NCI-H82 treated with DMSO at 0.1 percent for 48 hours (cell line): ENCODE results near the gene RFC5.
"Not testable (repeated sequence)": the region's sequence is repeated elsewhere in the genome, so short reads cannot be mapped to it uniquely, and the experiment has no call there.

Experiments used
- DNase-seq: peaks from one replicate; lab custom pipeline; 2025; ENCODE audit not compliant: unreplicated experiment; lab: John Stamatoyannopoulos, UW

RFC5 gene

GRCh38 chr12:118070650-118071049 is 54.1 kb downstream of the RFC5 start:
- DNase-seq = no peak

- no peak for DNase-seq
These were observed 57.3 kb downstream of the RFC5 start for GRCh38 chr12:118073768-118074167.

GRCh38 chr12:118081521-118081920 is 65.0 kb downstream of the RFC5 start:
- DNase-seq = not testable (repeated sequence)
